ENCODE results near the gene AGAP6.
"Not testable (repeated sequence)": the region's sequence is repeated elsewhere in the genome, so short reads cannot be mapped to it uniquely, and the experiment has no call there.

Gene AGAP6

GRCh38 chr10:49988376-49988775 lies at the start of gene AGAP6:
Gene AGAP6, plus strand, starts transcription at chr10:49988406. Its CDS starts 310 bp downstream, at chr10:49988716.
- DNase-seq (ENCODE audit: low read depth) = not testable (repeated sequence)

GRCh38 chr10:49941447-49942338 lies 46.5 kb upstream of the AGAP6 start, which contains the start of the genes PARG and TIMM23B:
Gene PARG, minus strand, starts transcription at chr10:49942027. Its CDS starts 302 bp downstream, at chr10:49941725.
Gene TIMM23B, plus strand, starts transcription at chr10:49942053. Its CDS starts 142 bp downstream, at chr10:49942195.
- peak; percentile 76 for DNase-seq (ENCODE audit: low read depth)

GRCh38 chr10:49942339-49942705 lies 45.9 kb upstream of the AGAP6 start:
- DNase-seq (ENCODE audit: low read depth) = not testable (repeated sequence)

- not testable (repeated sequence) for DNase-seq (ENCODE audit: low read depth)
Measured at GRCh38 chr10:49943607-49944006, 44.6 kb upstream of the AGAP6 start.

- not testable (repeated sequence) for DNase-seq (ENCODE audit: low read depth)
Measured at GRCh38 chr10:49948142-49948541, 40.1 kb upstream of the AGAP6 start.

GRCh38 chr10:49948737-49949136 lies 39.5 kb upstream of the AGAP6 start:
- not testable (repeated sequence) for DNase-seq (ENCODE audit: low read depth)

- DNase-seq (ENCODE audit: low read depth) = not testable (repeated sequence)
Measured at GRCh38 chr10:49952006-49952405, 36.2 kb upstream of the AGAP6 start.

- DNase-seq (ENCODE audit: low read depth) = peak; percentile 47
Measured at GRCh38 chr10:49953122-49953521, 35.1 kb upstream of the AGAP6 start.

- DNase-seq (ENCODE audit: low read depth) = not testable (repeated sequence)
Measured at GRCh38 chr10:49970331-49970857, 17.8 kb upstream of the AGAP6 start.

GRCh38 chr10:49971466-49971865 lies 16.7 kb upstream of the AGAP6 start:
- not testable (repeated sequence) for DNase-seq (ENCODE audit: low read depth)

- DNase-seq (ENCODE audit: low read depth) = not testable (repeated sequence)
Measured at GRCh38 chr10:49972094-49972493, 16.1 kb upstream of the AGAP6 start.

- not testable (repeated sequence) for DNase-seq (ENCODE audit: low read depth)
Measured at GRCh38 chr10:49977756-49978155, 10.4 kb upstream of the AGAP6 start.

GRCh38 chr10:49987207-49987606 lies 999 bp upstream of the AGAP6 start:
- DNase-seq (ENCODE audit: low read depth) = not testable (repeated sequence)

- peak; percentile 49 for DNase-seq (ENCODE audit: low read depth)
Measured at GRCh38 chr10:49995321-49995720, 7.1 kb downstream of the AGAP6 start.

GRCh38 chr10:50014024-50014423 lies 25.8 kb downstream of the AGAP6 start:
- DNase-seq (ENCODE audit: low read depth) = not testable (repeated sequence)

- DNase-seq (ENCODE audit: low read depth) = peak; percentile 32
Measured at GRCh38 chr10:50015596-50016220, 27.5 kb downstream of the AGAP6 start.

- not testable (repeated sequence) for DNase-seq (ENCODE audit: low read depth)
Measured at GRCh38 chr10:50016926-50017325, 28.7 kb downstream of the AGAP6 start.

- DNase-seq (ENCODE audit: low read depth) = peak; percentile 84
Measured at GRCh38 chr10:50017646-50018045, 29.4 kb downstream of the AGAP6 start.

GRCh38 chr10:50019279-50019678 lies 31.1 kb downstream of the AGAP6 start:
- not testable (repeated sequence) for DNase-seq (ENCODE audit: low read depth)

- not testable (repeated sequence) for DNase-seq (ENCODE audit: low read depth)
Measured at GRCh38 chr10:50020451-50021024, 32.3 kb downstream of the AGAP6 start.

- no peak for DNase-seq (ENCODE audit: low read depth)
Measured at GRCh38 chr10:50021646-50022045, 33.4 kb downstream of the AGAP6 start.

GRCh38 chr10:50024716-50025383 lies 36.6 kb downstream of the AGAP6 start:
- not testable (repeated sequence) for DNase-seq (ENCODE audit: low read depth)
